ENCODE results near the gene KIAA0319L. TPM values are rescaled to one million over a fixed set of nuclear protein-coding genes. Genes with fewer than 3 reads are reported as not detected.

Gene KIAA0319L
- total and polyA plus RNA-seq, 8 donors = 76.5 to 106 (median 92.6) TPM

- Histone ChIP-seq H3K27me3 (no peaks in the 10 kb centered on the region), H3K36me3 (peaks cover 0 to 45% of the 10 kb centered on the region in 2 donors), H3K9me3 (no peaks in the 10 kb centered on the region), H3K27ac (no peak overlapping the region), H3K4me3 (no peak overlapping the region), H3K4me1 (peaks cover 0 to 27% of the 10 kb centered on the region in 2 donors)
- no peak for TF ChIP-seq CTCF (IDR thresholded peaks at IDR 0.05)
- DNase-seq (no peak), ATAC-seq (no peak)
- intact Hi-C loops (cut with DNase I) = loop anchor here in 1 of 2 donors (5.0 kb wide), 1 partner anchor 111 kb away; no protein-coding TSS in a partner anchor
These were observed 6.0 kb upstream of the KIAA0319L start for GRCh38 chr1:35563166-35563565.

- Histone ChIP-seq H3K27me3 (no peaks in the 10 kb centered on the region), H3K36me3 (peaks cover 0 to 45% of the 10 kb centered on the region in 2 donors), H3K4me3 (no peak overlapping the region), H3K27ac (no peak overlapping the region), H3K9me3 (no peaks in the 10 kb centered on the region), H3K4me1 (peaks cover 0 to 30% of the 10 kb centered on the region in 2 donors)
- DNase-seq (no peak), ATAC-seq (no peak)
- no peak for TF ChIP-seq CTCF (IDR thresholded peaks at IDR 0.05)
- intact Hi-C loops (cut with DNase I) = loop anchor here in 1 of 2 donors (5.0 kb wide), 1 partner anchor 110 kb away; no protein-coding TSS in a partner anchor
These were observed 4.9 kb upstream of the KIAA0319L start for GRCh38 chr1:35561972-35562680.

GRCh38 chr1:35561297-35561971 is 4.2 kb upstream of the KIAA0319L start:
- intact Hi-C loops (cut with DNase I) = loop anchor here in 1 of 2 donors (5.0 kb wide), 1 partner anchor 109 kb away; no protein-coding TSS in a partner anchor
- DNase-seq (no peak), ATAC-seq (no peak)
- H3K9me3 ChIP-seq = no peaks in the 10 kb centered on the region
- peaks cover 0 to 34% of the 10 kb centered on the region in 2 donors for H3K4me1 ChIP-seq
- no peaks in the 10 kb centered on the region for H3K27me3 ChIP-seq
- H3K27ac ChIP-seq = no peak overlapping the region
- TF ChIP-seq CTCF (IDR thresholded peaks at IDR 0.05) = no peak
- H3K4me3 ChIP-seq = no peak overlapping the region
- peaks cover 0 to 45% of the 10 kb centered on the region in 2 donors for H3K36me3 ChIP-seq

- no peak for TF ChIP-seq CTCF (IDR thresholded peaks at IDR 0.05)
- ATAC-seq (no peak), DNase-seq (peak in 1 of 4 donors; percentile 77)
- H3K9me3 ChIP-seq = no peaks in the 10 kb centered on the region
- peaks cover 0 to 38% of the 10 kb centered on the region in 2 donors for H3K36me3 ChIP-seq
- no peak overlapping the region for H3K4me3 ChIP-seq
- peaks cover 0 to 43% of the 10 kb centered on the region in 2 donors for H3K4me1 ChIP-seq
- intact Hi-C loops (cut with DNase I) = loop anchor here in 1 of 2 donors (5.0 kb wide), 1 partner anchor 108 kb away; no protein-coding TSS in a partner anchor
- no peak overlapping the region for H3K27ac ChIP-seq
- no peaks in the 10 kb centered on the region for H3K27me3 ChIP-seq
These were observed 3.3 kb upstream of the KIAA0319L start for GRCh38 chr1:35560256-35561225.
